KBM-7 (cell line): ENCODE measurements around the gene DNAH2.
A peak's percentile ranks its signal among the peaks of the same experiment; 100 is the strongest.

Source experiments
- DNase-seq: peaks from one replicate; pipeline ENCODE4 v3.0.0-alpha.2; 2015
- in situ Hi-C: fragments of 300-500 bp; cut with MboI; formaldehyde crosslinking; loops from 2 replicates; pipeline ENCODE4 v1.14.3; 2020; ENCODE audit warnings: low sequenced_read_pairs, low pct_unique_long_range_greater_than_20kb, mixed read lengths

Gene DNAH2

DNA sequence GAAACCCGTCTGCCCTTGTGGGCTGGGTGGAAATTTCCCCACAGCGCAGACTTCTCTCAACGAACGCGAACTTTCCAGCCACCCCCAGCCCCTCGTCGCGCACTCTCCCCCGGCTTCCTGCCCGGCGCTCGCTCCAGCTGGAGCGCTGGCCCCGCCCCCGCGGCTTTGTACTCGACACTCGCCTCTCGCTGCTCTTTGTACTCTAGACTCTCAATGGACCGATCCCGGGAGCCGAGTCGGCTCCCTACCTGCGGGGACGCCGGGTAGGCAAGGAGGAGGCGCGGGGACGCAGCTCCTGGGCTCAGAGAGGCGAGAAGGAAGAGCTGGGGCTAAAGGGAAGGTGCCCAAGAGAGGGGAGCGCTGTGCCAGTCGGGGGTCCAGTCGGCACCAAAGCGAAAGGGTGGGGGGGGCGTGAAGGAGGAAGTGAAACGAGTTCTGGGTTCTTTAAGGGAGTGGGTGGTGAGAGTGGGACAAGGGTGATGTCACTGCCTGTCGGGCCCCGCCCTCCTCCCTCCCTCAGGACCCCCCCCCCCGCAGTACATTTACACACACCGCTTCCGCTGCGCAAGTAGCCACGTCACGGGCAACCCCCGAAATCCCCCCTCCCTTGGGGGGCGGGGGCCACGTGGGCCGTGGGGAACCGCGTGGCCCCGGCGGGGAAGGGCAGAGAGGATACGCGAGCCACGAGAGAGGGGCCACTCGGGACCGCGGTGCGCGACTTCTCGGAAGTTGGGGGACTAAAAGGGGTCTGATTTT lies 126.2 kb downstream of the DNAH2 start:
- in situ Hi-C loops, result no loop called here
- peak; percentile 66 for DNase-seq

DNA sequence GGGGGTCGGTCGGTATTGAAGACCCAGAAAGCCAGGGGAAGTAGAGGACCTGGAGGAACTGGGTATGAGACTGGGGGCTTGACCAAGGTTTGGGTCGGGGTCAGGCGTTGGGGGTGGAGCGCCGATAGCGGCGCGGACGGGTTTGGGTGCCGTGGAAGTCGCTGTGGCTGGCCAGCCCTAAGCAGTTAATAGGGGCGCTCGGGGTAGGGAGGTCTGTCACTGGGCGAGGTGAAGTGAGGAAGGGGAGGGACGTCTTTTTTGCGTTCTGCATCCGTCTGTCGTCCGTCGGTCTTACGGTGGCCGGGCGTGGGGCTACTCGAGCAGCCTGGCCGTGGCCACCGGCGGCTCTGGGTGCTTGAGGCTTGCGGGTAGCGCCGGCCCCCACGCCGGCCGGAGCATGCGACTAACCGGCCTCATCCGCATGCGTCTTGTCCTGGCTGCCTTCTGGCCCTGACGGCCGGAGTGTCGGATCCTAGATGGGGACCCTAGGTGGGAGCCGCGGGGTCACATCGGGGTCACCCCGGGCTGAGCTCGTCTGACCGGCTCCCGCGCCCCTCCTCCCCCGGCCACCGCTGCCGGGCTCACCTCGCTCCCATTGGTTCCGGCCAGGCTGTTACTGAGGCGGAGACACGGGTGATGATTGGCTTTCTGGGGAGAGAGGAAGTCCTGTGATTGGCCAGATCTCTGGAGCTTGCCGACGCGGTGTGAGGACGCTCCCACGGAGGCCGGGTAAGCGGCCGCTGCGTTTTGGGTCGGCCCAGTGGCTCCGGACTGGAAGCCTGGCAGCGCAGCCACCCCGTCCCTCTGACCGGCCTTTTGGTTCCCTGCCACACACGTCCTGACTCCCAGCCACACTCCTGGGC lies 127.0 kb downstream of the DNAH2 start:
- in situ Hi-C loops, result no loop called here
- DNase-seq, result peak; percentile 90

DNA sequence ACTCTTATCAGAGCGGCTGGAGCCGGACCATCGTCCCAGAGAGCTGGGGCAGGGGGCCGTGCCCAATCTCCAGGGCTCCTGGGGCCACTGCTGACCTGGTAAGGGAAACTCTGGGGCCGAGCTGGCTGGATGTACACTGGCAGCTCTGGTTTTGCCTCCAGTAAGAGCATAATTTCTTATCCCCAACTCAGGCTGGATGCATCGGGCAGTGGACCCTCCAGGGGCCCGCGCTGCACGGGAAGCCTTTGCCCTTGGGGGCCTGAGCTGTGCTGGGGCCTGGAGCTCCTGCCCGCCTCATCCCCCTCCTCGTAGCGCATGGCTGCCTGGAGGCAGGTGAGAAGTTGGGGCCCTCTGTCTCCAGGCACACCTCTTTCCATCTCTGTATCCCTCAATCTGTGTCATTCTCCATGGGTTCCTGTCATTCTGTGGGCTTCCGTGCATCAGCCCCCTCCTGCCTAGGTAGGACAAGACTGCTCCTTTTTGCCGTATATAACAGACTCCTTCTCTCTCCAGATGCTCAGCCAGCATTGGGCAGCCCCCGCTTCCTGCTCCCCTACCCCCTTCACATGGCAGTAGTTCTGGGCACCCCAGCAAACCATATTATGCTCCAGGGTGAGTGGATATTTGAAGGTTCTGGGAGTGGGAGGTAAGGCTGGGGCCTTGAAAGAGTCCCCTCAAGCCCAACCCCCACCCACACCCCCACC lies 128.0 kb downstream of the DNAH2 start:
- DNase-seq, result no peak
- in situ Hi-C loops, result no loop called here

DNA sequence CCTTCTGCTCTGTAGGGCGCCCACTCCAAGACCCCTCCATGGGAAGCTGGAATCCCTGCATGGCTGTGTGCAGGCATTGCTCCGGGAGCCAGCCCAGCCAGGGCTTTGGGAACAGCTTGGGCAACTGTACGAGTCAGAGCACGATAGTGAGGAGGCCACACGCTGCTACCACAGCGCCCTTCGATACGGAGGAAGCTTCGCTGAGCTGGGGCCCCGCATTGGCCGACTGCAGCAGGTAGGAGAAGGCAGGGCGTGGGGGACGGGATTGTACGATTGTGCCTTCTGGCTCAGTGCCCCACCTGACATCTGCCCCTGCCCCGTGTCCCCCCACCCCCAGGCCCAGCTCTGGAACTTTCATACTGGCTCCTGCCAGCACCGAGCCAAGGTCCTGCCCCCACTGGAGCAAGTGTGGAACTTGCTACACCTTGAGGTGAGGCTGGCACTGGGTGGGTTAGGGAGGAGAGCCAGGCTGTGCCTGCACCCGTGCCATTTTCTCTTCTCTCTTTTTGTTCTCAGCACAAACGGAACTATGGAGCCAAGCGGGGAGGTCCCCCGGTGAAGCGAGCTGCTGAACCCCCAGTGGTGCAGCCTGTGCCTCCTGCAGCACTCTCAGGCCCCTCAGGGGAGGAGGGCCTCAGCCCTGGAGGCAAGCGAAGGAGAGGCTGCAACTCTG lies 128.7 kb downstream of the DNAH2 start:
- no peak for DNase-seq
- in situ Hi-C loops, result no loop called here

DNA sequence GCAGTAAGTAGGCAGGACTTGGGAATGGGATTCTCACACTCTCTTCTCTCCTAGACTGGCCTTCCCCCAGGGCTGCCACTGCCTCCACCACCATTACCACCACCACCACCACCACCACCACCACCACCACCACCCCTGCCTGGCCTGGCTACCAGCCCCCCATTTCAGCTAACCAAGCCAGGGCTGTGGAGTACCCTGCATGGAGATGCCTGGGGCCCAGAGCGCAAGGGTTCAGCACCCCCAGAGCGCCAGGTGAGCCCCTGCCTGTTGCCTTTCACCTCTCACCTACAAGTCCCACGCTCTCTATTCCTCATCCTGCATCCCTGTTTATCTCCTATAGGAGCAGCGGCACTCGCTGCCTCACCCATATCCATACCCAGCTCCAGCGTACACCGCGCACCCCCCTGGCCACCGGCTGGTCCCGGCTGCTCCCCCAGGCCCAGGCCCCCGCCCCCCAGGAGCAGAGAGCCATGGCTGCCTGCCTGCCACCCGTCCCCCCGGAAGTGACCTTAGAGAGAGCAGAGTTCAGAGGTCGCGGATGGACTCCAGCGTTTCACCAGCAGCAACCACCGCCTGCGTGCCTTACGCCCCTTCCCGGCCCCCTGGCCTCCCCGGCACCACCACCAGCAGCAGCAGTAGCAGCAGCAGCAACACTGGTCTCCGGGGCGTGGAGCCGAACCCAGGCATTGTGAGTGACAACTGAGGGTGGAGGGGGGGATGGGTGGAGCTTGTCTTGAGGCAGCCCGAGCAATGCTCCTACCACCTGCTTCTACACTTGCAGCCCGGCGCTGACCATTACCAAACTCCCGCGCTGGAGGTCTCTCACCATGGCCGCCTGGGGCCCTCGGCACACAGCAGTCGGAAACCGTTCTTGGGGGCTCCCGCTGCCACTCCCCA lies 129.5 kb downstream of the DNAH2 start:
- in situ Hi-C loops, result no loop called here
- no peak for DNase-seq

DNA sequence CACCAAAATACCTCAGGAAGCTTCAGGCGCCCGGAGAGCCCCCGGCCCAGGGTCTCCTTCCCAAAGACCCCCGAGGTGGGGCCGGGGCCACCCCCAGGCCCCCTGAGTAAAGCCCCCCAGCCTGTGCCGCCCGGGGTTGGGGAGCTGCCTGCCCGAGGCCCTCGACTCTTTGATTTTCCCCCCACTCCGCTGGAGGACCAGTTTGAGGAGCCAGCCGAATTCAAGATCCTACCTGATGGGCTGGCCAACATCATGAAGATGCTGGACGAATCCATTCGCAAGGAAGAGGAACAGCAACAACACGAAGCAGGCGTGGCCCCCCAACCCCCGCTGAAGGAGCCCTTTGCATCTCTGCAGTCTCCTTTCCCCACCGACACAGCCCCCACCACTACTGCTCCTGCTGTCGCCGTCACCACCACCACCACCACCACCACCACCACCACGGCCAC lies 130.6 kb downstream of the DNAH2 start:
- in situ Hi-C loops, result no loop called here
- no peak for DNase-seq

DNA sequence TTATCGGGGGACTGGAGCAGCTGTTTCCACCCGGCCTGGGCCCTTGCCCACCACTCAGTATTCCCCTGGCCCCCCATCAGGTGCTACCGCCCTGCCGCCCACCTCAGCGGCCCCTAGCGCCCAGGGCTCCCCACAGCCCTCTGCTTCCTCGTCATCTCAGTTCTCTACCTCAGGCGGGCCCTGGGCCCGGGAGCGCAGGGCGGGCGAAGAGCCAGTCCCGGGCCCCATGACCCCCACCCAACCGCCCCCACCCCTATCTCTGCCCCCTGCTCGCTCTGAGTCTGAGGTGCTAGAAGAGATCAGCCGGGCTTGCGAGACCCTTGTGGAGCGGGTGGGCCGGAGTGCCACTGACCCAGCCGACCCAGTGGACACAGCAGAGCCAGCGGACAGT lies 131.2 kb downstream of the DNAH2 start:
- no peak for DNase-seq
- in situ Hi-C loops, result no loop called here

DNA sequence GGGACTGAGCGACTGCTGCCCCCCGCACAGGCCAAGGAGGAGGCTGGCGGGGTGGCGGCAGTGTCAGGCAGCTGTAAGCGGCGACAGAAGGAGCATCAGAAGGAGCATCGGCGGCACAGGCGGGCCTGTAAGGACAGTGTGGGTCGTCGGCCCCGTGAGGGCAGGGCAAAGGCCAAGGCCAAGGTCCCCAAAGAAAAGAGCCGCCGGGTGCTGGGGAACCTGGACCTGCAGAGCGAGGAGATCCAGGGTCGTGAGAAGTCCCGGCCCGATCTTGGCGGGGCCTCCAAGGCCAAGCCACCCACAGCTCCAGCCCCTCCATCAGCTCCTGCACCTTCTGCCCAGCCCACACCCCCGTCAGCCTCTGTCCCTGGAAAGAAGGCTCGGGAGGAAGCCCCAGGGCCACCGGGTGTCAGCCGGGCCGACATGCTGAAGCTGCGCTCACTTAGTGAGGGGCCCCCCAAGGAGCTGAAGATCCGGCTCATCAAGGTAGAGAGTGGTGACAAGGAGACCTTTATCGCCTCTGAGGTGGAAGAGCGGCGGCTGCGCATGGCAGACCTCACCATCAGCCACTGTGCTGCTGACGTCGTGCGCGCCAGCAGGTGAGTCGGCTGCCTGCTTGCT lies 131.7 kb downstream of the DNAH2 start:
- in situ Hi-C loops, result no loop called here

DNA sequence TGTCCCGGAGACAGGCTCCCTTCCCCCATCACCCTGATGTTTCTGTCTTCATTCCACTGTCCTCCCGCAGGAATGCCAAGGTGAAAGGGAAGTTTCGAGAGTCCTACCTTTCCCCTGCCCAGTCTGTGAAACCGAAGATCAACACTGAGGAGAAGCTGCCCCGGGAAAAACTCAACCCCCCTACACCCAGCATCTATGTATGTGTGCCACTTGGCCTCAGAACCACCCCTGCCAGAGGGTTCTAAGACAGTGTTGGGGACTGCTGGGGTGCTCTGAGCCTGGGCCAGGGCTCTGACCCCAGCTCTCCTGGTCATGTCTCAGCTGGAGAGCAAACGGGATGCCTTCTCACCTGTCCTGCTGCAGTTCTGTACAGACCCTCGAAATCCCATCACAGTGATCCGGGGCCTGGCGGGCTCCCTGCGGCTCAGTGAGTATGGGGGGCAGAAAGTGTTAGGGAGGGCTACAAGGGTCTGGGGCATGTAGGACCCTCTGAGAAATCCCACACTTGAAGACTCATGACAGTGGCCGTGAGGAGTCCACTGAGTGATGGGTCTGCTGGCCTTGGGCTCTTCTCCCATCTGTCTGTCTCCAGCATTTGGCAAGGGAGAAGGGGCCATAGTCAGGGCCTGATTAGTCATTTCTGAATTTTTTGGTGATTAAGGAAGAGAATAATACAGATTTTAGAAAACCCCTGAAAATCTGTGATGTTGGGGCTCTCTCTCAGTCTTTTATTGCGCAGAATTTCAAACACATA lies 132.4 kb downstream of the DNAH2 start:
- in situ Hi-C loops, result no loop called here
- DNase-seq, result no peak

More for the DNA sequence above, 131.7 kb downstream of the DNAH2 start:
- no peak for DNase-seq

DNA sequence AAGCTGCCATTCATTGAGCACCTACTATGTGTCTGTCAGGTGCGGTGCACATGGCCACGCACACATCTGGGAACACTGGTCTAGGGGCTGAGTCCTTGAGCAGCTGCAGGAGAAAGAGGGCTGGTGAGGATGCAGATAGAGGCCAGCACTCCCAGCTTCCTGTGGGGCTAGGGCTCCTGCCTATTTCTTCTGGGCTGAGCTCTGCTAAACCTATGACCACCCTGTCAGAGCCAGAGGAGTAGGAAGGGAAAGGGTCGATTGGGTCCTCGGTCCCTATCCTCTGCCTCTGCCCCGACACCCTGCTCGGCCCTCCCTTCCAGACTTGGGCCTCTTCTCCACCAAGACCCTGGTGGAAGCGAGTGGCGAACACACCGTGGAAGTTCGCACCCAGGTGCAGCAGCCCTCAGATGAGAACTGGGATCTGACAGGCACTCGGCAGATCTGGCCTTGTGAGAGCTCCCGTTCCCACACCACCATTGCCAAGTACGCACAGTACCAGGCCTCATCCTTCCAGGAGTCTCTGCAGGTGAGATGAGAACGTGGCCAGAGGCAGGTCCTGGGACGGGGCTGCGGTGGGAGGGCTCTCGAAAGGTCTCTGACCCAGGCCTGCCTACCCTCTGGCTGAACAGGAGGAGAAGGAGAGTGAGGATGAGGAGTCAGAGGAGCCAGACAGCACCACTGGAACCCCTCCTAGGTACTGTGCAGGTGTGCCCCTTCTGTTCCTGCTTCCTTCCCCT lies 133.3 kb downstream of the DNAH2 start:
- DNase-seq, result no peak
- in situ Hi-C loops, result no loop called here

DNA sequence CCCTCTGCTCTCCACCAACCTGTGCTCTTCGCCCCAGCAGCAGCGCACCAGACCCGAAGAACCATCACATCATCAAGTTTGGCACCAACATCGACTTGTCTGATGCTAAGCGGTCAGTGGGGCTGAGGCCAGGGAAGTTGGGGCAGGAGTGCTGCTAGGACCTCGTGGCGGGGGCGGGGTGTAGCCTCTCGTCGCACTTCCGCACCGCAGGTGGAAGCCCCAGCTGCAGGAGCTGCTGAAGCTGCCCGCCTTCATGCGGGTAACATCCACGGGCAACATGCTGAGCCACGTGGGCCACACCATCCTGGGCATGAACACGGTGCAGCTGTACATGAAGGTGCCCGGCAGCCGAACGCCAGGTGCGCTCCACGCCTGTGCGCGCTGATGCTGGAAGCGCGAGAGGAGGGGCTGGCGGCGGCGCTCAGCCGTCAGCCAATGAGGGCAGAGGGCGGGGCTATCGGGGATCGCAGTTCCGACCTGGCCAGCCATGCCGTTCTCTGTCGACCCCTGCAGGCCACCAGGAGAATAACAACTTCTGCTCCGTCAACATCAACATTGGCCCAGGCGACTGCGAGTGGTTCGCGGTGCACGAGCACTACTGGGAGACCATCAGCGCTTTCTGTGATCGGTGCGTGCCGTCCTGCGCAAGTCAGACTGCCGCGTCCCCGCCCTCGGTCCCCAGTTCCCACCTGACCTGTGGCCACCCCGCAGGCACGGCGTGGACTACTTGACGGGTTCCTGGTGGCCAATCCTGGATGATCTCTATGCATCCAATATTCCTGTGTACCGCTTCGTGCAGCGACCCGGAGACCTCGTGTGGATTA lies 134.1 kb downstream of the DNAH2 start:
- in situ Hi-C loops, result no loop called here
- DNase-seq, result peak; percentile 89

DNA sequence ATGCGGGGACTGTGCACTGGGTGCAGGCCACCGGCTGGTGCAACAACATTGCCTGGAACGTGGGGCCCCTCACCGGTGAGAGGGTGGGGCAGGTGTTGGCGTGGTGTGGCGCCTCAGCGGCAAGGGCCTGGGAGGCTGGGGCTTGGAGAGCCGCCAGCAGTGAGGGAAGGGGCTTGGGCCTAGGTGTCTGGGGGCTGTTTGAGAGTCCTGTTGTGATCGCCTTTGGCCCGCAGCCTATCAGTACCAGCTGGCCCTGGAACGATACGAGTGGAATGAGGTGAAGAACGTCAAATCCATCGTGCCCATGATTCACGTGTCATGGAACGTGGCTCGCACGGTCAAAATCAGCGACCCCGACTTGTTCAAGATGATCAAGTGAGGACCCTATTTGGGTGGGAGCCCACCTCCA lies 134.7 kb downstream of the DNAH2 start:
- DNase-seq, result no peak
- in situ Hi-C loops, result no loop called here

DNA sequence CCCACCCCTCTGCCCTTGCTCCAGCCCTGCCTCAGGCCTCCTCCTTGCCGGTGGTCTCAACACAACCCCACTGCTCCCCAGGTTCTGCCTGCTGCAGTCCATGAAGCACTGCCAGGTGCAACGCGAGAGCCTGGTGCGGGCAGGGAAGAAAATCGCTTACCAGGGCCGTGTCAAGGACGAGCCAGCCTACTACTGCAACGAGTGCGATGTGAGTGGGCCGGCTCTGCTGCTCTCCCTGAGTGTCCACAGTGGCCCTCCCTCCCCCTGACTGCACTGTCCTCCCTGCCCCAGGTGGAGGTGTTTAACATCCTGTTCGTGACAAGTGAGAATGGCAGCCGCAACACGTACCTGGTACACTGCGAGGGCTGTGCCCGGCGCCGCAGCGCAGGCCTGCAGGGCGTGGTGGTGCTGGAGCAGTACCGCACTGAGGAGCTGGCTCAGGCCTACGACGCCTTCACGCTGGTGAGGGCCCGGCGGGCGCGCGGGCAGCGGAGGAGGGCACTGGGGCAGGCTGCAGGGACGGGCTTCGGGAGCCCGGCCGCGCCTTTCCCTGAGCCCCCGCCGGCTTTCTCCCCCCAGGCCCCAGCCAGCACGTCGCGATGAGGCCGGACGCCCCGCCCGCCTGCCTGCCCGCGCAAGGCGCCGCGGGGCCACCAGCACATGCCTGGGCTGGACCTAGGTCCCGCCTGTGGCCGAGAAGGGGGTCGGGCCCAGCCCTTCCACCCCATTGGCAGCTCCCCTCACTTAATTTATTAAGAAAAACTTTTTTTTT lies 135.6 kb downstream of the DNAH2 start:
- in situ Hi-C loops, result no loop called here
- no peak for DNase-seq

DNA sequence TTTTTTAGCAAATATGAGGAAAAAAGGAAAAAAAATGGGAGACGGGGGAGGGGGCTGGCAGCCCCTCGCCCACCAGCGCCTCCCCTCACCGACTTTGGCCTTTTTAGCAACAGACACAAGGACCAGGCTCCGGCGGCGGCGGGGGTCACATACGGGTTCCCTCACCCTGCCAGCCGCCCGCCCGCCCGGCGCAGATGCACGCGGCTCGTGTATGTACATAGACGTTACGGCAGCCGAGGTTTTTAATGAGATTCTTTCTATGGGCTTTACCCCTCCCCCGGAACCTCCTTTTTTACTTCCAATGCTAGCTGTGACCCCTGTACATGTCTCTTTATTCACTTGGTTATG lies 136.1 kb downstream of the DNAH2 start:
- in situ Hi-C loops, result no loop called here
- no peak for DNase-seq

DNA sequence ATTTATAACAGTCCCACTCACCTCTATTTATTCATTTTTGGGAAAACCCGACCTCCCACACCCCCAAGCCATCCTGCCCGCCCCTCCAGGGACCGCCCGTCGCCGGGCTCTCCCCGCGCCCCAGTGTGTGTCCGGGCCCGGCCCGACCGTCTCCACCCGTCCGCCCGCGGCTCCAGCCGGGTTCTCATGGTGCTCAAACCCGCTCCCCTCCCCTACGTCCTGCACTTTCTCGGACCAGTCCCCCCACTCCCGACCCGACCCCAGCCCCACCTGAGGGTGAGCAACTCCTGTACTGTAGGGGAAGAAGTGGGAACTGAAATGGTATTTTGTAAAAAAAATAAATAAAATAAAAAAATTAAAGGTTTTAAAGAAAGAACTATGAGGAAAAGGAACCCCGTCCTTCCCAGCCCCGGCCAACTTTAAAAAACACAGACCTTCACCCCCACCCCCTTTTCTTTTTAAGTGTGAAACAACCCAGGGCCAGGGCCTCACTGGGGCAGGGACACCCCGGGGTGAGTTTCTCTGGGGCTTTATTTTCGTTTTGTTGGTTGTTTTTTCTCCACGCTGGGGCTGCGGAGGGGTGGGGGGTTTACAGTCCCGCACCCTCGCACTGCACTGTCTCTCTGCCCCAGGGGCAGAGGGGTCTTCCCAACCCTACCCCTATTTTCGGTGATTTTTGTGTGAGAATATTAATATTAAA lies 136.7 kb downstream of the DNAH2 start:
- in situ Hi-C loops, result no loop called here
- DNase-seq, result no peak
